ENCODE results near the gene GABBR2.

The GABBR2 gene

DNA sequence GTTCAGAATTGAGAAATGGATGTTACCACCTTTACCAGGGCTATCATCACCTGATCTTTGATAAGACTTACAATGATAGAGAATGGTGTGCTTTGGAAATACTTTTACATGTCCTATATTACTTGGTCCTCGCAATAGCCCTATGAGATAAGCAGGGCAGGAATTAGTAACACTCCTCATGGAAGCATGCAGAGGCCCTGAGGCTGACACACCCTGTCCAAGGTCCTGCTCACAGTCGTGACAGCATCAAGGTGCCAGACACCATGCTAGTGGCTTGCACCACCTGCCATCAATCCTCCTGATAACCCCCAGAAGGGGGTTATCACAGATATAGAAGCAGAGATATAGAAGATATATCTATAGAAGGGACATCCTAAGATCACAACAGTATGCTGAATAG lies 236.5 kb downstream of the GABBR2 start:
- no peaks in the 10 kb centered on the region for H4K20me1 ChIP-seq (ENCODE audit: control insufficient read depth, insufficient read depth, low read depth, low read length)
- TF ChIP-seq, protein P1, sequence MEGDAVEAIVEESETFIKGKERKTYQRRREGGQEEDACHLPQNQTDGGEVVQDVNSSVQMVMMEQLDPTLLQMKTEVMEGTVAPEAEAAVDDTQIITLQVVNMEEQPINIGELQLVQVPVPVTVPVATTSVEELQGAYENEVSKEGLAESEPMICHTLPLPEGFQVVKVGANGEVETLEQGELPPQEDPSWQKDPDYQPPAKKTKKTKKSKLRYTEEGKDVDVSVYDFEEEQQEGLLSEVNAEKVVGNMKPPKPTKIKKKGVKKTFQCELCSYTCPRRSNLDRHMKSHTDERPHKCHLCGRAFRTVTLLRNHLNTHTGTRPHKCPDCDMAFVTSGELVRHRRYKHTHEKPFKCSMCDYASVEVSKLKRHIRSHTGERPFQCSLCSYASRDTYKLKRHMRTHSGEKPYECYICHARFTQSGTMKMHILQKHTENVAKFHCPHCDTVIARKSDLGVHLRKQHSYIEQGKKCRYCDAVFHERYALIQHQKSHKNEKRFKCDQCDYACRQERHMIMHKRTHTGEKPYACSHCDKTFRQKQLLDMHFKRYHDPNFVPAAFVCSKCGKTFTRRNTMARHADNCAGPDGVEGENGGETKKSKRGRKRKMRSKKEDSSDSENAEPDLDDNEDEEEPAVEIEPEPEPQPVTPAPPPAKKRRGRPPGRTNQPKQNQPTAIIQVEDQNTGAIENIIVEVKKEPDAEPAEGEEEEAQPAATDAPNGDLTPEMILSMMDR (IDR thresholded peaks at IDR 0.05; ENCODE audit: low read depth, low read length, poor library complexity, severe bottlenecking), result no peak
- no peak for TF ChIP-seq EZH2phosphoT487 (IDR thresholded peaks at IDR 0.05; ENCODE audit: borderline replicate concordance, low read length)
- no peaks in the 10 kb centered on the region for H3K79me2 ChIP-seq (ENCODE audit: control insufficient read depth, low read length)
- H3K4me3 ChIP-seq (ENCODE audit: low read length), result no peak overlapping the region
- H3K4me1 ChIP-seq (ENCODE audit: control insufficient read depth, low read length), result no peaks in the 10 kb centered on the region
- H3K4me2 ChIP-seq (ENCODE audit: low read length), result no peak overlapping the region
- no peaks in the 10 kb centered on the region for H3K27me3 ChIP-seq (ENCODE audit: control insufficient read depth, low read length)
- no peaks in the 10 kb centered on the region for H3F3A ChIP-seq (ENCODE audit: control insufficient read depth, insufficient read depth)
- no peaks in the 10 kb centered on the region for H3K9me3 ChIP-seq (ENCODE audit: control insufficient read depth, insufficient read depth, low read length)
- H3K27ac ChIP-seq (ENCODE audit: low read depth, low read length), result no peak overlapping the region
- no peaks in the 10 kb centered on the region for H3K36me3 ChIP-seq (ENCODE audit: control insufficient read depth, low read length)
- no peaks in the 10 kb centered on the region for H3K9me2 ChIP-seq (replicated peaks; ENCODE audit: control insufficient read depth, low read length)

DNA sequence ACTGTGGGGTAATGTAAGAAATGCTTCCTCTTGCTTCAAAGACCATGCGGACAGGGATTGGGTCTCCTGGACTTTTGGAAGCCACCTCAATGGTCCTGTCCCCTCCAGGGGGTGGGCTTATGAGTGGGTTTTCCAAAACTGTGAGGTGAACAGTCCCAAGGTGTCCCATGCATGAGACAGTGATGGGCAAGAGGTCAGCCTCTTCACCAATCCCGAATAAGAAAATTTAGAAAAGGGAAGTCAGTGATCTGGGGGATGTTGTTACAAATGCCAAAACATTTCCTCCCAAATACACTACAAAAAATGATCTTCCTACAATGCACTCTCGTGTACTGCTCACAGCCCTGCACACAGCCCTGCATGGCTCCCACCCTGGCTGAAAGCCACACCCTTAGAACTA lies 237.6 kb downstream of the GABBR2 start:
- H3K9me2 ChIP-seq (replicated peaks; ENCODE audit: control insufficient read depth, low read length), result no peaks in the 10 kb centered on the region
- no peak for TF ChIP-seq EZH2phosphoT487 (IDR thresholded peaks at IDR 0.05; ENCODE audit: borderline replicate concordance, low read length)
- TF ChIP-seq, protein P1 (IDR thresholded peaks at IDR 0.05; ENCODE audit: low read depth, low read length, poor library complexity, severe bottlenecking), result no peak
- no peaks in the 10 kb centered on the region for H3F3A ChIP-seq (ENCODE audit: control insufficient read depth, insufficient read depth)
- no peak overlapping the region for H3K27ac ChIP-seq (ENCODE audit: low read depth, low read length)
- no peaks in the 10 kb centered on the region for H3K79me2 ChIP-seq (ENCODE audit: control insufficient read depth, low read length)
- H3K4me2 ChIP-seq (ENCODE audit: low read length), result no peak overlapping the region
- H4K20me1 ChIP-seq (ENCODE audit: control insufficient read depth, insufficient read depth, low read depth, low read length), result no peaks in the 10 kb centered on the region
- no peak overlapping the region for H3K4me3 ChIP-seq (ENCODE audit: low read length)
- H3K9me3 ChIP-seq (ENCODE audit: control insufficient read depth, insufficient read depth, low read length), result no peaks in the 10 kb centered on the region
- no peaks in the 10 kb centered on the region for H3K27me3 ChIP-seq (ENCODE audit: control insufficient read depth, low read length)
- no peaks in the 10 kb centered on the region for H3K4me1 ChIP-seq (ENCODE audit: control insufficient read depth, low read length)
- H3K36me3 ChIP-seq (ENCODE audit: control insufficient read depth, low read length), result no peaks in the 10 kb centered on the region

DNA sequence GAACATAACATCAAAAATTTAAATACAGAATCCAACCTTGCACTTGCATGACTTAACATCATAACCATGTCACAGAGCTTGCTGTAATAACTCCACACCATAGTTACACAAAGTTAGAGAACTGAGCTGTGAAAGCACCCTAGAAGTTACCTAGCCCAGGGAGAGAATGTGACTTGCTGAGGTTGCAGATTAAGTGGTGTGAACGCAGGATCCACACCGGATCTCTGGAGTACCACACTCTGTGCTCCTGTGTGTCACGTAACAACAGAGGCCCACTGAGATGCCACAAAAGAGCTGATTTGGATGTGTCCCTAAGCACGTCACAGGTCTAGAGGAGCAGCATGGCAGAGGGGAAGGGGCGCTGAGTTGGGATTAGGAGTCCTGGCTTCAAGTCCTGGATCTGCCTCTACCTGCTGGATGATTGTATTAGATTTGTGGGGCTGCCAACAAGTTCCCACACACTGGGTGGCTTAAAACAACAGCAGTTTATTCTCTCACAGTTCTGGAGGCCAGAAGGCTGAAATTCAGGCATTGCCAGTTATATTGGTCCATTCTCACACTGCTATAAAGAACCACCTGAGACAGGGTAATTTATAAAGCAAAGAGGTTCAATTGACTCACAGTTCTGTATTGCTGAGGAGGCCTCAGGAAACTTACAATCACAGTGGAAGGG lies 240.0 kb downstream of the GABBR2 start:
- Histone ChIP-seq H3K4me1 (ENCODE audit: control insufficient read depth, low read length) (no peaks in the 10 kb centered on the region), H3K79me2 (ENCODE audit: control insufficient read depth, low read length) (no peaks in the 10 kb centered on the region), H3K36me3 (ENCODE audit: control insufficient read depth, low read length) (no peaks in the 10 kb centered on the region), H3K27ac (ENCODE audit: low read depth, low read length) (no peak overlapping the region), H3K4me3 (ENCODE audit: low read length) (no peak overlapping the region), H3K9me2 (replicated peaks; ENCODE audit: control insufficient read depth, low read length) (no peaks in the 10 kb centered on the region), H3K27me3 (ENCODE audit: control insufficient read depth, low read length) (no peaks in the 10 kb centered on the region), H4K20me1 (ENCODE audit: control insufficient read depth, insufficient read depth, low read depth, low read length) (no peaks in the 10 kb centered on the region), H3K4me2 (ENCODE audit: low read length) (no peak overlapping the region), H3K9me3 (ENCODE audit: control insufficient read depth, insufficient read depth, low read length) (no peaks in the 10 kb centered on the region), H3F3A (ENCODE audit: control insufficient read depth, insufficient read depth) (no peaks in the 10 kb centered on the region)
- TF ChIP-seq EZH2phosphoT487 (IDR thresholded peaks at IDR 0.05; ENCODE audit: borderline replicate concordance, low read length), result no peak
- TF ChIP-seq, protein P1 (IDR thresholded peaks at IDR 0.05; ENCODE audit: low read depth, low read length, poor library complexity, severe bottlenecking), result no peak
